K562 (cell line): ENCODE measurements around the gene HRC.

Experiments
- EZH2 ChIP-seq: IDR thresholded peaks from 2 replicates; pipeline ENCODE4 v1.6.1; 2012; ENCODE audit warnings: low read depth, mild to moderate bottlenecking, inconsistent platforms, low read length, borderline replicate concordance
- TF ChIP-seq, protein P1 (sequence below), 3 experiments: IDR thresholded peaks in 2 of 3; conservative IDR thresholded peaks in 1 of 3; 2 replicates each; pipeline ENCODE4 v1.5.1; 2011 to 2012; ENCODE audit warnings: low read length in 3 of 3, mild to moderate bottlenecking in 3 of 3, control low read depth in 2 of 3, improper control_type of control experiment in 1 of 3, inconsistent platforms in 1 of 3, low read depth in 1 of 3, mixed read lengths in 1 of 3, moderate library complexity in 1 of 3; ENCODE audit not compliant: insufficient read depth in 2 of 3

- no peak for TF ChIP-seq EZH2
- TF ChIP-seq, protein P1, sequence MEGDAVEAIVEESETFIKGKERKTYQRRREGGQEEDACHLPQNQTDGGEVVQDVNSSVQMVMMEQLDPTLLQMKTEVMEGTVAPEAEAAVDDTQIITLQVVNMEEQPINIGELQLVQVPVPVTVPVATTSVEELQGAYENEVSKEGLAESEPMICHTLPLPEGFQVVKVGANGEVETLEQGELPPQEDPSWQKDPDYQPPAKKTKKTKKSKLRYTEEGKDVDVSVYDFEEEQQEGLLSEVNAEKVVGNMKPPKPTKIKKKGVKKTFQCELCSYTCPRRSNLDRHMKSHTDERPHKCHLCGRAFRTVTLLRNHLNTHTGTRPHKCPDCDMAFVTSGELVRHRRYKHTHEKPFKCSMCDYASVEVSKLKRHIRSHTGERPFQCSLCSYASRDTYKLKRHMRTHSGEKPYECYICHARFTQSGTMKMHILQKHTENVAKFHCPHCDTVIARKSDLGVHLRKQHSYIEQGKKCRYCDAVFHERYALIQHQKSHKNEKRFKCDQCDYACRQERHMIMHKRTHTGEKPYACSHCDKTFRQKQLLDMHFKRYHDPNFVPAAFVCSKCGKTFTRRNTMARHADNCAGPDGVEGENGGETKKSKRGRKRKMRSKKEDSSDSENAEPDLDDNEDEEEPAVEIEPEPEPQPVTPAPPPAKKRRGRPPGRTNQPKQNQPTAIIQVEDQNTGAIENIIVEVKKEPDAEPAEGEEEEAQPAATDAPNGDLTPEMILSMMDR (IDR thresholded peaks at IDR 0.05 in 2 of 3, conservative IDR thresholded peaks at IDR 0.05 in 1 of 3; ENCODE audit: insufficient read depth in 2 of 3, low read depth in 1 of 3, low read length in 3 of 3), result no peak
Observed at GRCh38 chr19:49186108-49186507, 30.9 kb upstream of the HRC start.
